Stimulated activated CD8-positive, alpha-beta memory T cell treated with anti-CD3 and anti-CD28 coated beads, Interleukin-12 subunit alpha, Interleukin-12 subunit beta, amount 100 ng/mL, for 24 hours (primary cell): Measurements from ENCODE around the gene ZBTB47.

ENCODE experiments used
- DNase-seq: peaks from one replicate; pipeline ENCODE4 v3.0.0-alpha.2; 2020; ENCODE audit errors: extremely low read depth

ZBTB47 gene

DNA sequence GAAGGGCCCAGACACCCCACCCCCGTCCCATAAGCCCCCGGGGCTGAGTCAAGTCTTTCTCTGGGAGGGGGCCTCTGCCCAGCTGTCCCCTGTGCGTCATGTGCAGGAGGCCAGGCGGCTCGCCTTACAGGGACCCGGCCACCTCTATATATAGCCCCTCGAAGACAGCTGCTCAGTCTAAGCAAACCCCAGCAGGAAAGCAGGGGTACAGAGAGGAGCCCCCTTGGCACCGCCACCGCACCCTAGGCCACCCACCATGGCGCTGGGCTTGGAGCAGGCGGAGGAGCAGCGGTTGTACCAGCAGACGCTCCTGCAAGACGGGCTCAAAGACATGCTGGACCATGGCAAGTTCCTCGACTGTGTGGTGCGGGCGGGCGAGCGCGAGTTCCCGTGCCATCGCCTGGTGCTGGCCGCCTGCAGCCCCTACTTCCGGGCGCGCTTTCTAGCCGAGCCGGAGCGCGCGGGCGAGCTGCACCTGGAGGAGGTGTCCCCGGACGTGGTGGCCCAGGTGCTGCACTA is 31.9 kb downstream of the ZBTB47 start, which contains the start of gene KLHL40:
TSS of gene KLHL40 (plus strand) at position 175 of the 519 bp plus-strand sequence. CDS start at position 257, 82 bp downstream.
- DNase-seq = no peak

DNA sequence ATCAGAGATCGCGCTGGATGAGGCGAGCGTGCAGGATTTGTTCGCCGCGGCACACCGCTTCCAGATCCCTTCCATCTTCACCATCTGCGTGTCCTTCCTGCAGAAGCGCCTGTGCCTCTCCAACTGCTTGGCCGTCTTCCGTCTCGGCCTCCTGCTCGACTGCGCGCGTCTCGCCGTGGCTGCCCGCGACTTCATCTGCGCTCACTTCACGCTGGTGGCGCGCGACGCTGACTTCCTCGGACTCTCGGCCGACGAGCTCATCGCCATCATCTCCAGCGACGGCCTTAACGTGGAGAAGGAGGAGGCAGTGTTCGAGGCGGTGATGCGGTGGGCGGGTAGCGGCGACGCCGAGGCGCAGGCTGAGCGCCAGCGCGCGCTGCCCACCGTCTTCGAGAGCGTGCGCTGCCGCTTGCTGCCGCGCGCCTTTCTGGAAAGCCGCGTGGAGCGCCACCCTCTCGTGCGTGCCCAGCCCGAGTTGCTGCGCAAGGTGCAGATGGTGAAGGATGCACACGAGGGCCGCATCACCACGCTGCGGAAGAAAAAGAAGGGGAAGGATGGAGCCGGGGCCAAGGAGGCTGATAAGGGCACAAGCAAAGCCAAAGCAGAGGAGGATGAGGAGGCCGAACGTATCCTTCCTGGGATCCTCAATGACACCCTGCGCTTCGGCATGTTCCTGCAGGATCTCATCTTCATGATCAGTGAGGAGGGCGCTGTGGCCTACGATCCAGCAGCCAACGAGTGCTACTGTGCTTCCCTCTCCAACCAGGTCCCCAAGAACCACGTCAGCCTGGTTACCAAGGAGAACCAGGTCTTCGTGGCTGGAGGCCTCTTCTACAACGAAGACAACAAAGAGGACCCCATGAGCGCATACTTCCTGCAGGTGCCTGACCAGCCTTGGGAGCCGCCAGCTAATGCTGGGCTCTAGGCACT is 32.7 kb downstream of the ZBTB47 start:
- no peak for DNase-seq

DNA sequence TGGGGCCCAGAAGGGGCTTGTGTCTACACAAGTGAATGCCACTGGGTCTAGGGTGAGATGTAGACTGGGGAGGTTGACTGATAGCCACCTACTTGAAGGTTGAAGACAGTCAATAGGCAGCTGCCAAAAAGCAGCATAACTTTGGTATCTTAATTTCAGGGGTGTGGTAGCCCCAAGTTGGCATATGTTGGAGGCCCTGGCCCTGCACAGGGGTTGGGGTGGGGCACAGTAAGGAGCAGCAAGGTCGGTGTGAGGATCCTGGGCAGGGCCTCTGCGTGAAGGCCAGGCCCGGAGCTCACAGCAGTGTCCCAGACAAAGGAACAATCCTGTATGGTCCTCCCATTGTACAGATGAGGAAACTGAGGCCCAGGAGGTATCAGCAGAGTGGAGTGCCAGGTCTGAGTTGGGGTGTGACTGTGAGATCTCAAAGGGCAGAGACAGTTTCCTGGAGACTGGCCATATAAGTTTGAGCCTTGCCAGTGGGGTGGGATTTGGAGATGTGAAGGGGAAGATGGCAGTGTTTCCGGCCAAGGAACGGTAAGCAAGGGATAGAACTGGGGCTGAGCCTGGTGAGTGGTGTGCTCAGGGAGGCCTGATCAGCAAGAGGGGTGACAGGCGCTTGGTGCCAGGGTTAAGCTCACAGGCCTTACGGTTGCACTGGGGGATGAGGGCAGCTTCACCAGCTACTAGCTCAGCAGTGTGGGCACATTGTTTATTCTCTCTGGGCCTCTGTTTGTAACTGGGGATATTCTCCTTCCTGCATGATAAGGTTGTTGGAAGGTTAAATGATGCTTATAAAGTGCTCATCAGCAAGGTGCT is 33.5 kb downstream of the ZBTB47 start:
- DNase-seq = no peak

DNA sequence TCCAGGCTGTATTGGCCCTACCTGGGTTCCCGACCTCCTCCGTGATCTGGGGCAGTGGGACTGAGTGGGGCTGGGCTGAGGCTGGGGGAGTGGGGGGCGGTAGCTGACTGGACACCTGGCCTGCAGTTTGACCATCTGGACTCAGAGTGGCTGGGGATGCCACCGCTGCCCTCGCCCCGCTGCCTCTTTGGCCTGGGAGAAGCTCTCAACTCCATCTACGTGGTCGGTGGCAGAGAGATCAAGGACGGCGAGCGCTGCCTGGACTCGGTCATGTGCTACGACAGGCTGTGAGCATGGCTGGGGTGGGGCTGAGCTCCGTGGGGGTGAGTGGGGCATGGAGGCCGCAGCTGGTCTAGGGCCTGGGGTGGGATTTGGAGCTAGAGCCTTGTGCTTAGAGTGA is 34.5 kb downstream of the ZBTB47 start:
- DNase-seq = no peak

DNA sequence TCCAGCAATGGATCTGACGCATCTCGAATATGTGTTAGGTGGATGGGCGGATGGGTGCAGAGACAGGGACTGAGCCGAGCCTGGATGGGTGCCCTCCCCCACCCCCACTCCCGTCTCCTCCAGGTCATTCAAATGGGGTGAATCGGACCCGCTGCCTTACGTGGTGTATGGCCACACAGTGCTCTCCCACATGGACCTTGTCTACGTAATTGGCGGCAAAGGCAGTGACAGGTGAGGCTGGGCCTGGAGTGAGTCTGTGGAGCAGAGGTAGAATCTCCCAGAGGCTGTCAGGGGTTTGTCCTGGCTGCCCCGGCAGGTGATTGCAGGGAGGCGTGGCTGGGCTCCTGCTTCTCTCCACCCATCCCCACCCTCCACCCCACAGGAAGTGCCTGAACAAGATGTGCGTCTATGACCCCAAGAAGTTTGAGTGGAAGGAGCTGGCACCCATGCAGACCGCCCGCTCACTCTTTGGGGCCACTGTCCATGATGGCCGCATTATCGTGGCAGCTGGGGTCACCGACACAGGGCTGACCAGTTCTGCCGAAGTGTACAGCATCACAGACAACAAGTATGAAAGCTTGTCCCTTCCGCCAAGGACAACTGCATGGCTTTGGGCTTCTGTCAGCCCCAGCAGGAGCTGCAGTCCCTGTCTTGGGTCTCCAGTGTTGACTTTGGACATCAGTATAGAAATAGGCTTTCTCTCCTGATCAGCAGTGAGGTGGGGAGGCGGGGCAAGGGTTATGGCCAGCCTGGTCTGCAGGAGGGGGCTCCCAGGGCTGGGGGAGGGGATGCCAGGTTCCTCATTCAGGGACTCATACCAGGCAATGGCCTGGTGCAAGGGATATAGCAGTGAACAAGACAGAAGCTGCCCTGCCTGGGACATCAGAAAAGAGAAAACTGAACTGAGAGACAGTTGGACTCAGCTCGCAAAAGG is 35.3 kb downstream of the ZBTB47 start:
- no peak for DNase-seq

DNA sequence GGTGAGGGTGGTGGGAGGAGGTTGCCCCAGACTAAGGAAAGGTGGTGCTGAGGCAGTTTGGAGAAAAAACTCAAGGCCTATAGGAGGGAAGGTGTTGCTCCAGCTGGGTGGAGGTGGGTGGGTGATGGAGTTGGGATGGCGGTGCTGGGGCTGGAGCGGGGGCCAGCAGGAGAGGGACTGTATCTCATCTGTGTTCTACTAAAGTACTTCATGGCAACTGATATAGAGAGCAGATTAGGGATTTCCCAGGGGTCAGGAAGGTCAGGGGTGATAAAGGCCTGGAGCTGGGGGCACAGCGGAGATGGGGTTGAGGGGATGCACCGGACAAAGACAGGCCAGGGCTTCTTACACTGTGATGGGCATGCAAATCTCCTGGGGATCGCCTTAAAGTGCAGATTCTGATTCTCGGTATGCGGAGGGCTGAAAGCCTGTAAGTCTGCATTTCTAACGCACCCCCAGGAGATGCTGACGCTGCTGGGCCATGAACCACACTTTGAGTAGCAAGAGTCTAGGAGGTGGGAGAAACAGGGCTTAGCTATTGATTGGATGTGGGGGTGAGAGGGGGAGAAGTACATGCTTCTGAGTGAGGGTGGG is 36.0 kb downstream of the ZBTB47 start:
- DNase-seq = no peak

DNA sequence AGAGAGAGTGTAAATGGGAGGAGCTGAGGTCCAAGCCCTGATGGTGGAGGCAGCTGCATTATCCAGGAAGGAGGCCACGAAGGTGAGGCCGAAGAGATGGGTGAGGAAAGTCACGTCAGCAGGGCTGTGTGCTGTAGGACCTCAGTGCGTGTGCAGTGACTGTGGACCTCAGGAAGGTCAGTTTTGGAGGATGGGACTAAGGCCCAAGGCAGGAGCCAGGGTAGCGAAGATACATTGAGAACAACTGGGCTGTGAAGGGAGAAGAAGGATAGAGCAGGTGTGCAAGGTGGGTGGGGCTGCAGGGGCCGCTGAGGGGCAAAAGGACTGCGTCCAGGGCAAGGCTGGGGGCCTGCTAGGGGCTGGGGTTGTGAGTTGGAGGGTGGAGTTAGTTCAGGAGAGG is 36.7 kb downstream of the ZBTB47 start:
- no peak for DNase-seq

DNA sequence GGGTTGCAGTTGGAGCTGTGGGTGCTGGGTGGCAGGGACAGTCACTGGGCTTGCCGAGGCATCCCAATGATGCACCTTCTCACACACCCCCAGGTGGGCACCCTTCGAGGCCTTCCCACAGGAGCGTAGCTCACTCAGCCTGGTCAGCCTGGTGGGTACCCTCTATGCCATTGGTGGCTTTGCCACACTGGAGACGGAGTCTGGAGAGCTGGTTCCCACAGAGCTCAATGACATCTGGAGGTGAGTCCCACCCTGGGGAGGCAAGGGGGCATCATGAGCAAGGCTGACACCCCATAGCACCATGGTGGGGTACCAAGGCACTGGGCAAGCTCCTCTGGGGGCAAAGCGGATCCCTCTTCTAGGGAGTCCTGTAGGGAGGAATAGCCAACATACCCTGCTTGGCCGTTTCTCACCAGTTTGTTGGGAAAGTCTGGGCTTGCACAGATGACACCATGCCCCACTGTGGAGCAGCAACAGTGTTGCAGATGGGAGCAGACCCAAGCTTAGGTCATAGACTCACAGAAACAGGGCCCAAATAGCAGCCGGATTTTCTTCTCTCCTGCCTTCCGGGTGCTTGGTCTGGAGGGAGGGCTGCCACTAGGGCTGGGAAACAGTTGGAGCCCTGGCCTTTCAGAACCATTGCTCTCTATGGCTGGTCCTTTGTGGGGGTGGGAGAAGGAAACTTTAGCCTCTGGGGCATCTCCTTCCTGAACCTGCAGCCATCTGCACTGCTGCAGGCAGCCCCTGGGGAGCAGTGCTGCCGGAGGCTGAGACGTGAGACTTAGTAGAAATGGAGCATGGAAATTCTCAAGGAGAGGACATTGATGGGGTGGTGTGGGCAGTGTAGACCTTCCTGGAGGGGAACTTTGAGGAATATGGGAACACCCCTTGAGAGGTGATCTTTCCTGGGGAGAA is 37.5 kb downstream of the ZBTB47 start:
- no peak for DNase-seq

DNA sequence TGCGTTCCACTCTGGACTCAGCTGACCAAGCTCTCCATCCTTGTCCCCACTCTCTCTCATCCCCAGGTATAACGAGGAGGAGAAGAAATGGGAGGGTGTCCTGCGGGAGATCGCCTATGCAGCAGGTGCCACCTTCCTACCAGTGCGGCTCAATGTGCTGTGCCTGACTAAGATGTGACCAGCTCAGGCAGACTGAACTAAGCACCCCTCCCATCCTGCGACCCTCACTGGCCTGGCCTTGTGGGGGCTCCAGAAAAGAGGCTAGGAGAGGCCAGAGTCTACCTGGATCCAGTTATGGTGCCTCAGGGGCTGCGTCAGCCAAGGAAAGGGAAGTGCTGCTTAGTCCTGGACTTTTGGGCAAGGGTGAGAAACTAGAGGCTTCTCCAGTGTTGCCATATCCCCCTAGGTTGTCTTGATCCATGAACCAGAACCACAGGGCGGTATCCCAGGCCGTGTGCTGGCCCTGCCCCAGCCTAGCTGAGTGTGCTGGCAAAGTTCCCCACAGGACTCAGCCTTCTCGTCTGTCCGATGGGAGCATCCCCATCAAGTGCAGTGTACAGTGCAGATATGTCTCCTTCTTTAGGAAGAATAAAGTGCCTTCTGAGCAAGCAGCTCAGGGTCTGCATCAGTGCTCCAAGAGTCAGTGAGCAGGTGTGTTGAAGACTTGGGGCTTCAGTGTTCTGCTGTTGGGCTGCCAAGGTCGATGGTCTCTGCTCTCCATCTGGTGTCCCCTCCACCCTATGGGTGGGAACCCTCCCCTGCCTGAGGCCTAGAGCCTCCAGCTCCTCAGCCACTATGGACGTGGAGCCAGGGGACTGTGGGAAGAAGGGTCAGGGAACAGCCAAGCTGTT is 38.5 kb downstream of the ZBTB47 start:
- DNase-seq = no peak

DNA sequence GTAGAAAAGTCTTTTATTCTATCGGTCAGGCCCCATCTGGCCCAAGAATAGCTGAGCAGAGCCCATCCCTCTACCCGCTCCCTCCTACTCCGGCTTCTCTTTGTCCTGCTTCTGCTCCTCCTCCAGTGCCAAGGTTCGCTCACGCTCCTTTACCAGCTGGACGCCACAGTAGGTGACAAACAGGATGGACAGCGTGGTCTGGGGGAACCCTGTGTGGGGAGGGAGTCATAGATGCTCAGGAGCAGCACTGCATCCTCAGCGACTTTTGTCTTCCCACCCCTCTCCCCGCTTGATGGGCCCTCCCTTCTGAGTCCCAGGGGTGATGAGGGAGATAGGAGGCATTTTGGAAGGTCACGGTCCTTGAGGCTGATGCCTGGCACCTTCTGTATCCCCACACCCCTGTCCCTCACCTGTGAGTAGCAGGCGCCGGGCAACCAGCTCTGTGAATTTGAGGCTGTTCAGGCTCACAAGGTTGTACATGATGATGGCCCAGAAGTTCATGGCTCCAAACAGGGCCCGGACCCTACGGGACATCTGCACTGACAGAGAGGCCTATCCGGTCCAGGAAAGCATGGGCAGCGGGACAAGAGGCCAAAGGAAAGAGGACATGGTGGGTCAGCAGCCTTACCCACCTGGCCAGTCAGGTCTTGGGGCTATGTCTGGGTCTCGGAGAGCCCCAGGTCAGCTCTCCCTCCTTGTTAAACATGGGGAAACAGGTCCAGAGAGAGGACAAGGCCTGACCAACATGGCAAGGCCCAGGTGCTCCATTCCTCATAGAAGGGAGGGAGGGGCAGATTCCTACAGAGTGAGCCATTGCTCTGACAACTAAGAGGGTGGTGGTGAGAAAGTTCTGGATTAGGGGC is 39.4 kb downstream of the ZBTB47 start:
- no peak for DNase-seq

DNA sequence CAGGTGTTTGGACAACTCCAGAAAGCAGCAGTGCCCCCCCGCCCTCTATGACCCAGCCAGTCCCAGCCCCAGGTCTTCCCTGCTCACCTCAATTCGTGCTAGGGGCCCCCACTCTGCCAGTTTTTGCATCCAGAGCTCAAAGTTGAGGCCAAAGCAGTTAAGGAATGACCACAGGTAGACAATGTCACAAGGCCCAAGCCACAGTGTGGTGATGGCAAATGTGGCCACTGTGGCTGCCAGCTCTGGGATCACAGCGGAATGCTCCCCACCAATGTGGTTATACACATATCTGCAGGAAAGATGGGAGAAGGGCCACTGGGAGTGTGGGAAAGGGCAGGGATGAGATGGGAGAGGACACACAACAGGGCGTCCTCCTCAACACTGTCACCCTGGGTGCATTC is 40.0 kb downstream of the ZBTB47 start:
- no peak for DNase-seq

DNA sequence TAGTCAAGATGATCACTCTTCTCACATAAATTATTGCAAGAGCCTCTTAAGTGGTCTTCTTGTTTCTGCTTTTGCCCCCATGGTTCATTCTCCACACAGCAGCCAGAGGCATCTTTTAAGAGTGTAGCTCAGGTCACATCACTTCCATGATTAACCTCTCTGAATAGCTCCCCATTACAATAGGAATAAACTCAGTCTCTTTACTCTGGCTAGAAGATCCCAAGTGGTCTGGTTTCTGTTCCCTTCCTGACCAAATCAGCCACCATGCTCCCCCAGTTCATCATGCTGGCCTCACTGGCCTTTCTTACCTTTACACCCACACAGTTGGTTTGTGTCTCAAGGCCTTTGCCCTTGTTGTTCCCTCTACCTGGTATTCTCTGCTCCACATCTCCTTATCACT is 40.9 kb downstream of the ZBTB47 start:
- DNase-seq = no peak

DNA sequence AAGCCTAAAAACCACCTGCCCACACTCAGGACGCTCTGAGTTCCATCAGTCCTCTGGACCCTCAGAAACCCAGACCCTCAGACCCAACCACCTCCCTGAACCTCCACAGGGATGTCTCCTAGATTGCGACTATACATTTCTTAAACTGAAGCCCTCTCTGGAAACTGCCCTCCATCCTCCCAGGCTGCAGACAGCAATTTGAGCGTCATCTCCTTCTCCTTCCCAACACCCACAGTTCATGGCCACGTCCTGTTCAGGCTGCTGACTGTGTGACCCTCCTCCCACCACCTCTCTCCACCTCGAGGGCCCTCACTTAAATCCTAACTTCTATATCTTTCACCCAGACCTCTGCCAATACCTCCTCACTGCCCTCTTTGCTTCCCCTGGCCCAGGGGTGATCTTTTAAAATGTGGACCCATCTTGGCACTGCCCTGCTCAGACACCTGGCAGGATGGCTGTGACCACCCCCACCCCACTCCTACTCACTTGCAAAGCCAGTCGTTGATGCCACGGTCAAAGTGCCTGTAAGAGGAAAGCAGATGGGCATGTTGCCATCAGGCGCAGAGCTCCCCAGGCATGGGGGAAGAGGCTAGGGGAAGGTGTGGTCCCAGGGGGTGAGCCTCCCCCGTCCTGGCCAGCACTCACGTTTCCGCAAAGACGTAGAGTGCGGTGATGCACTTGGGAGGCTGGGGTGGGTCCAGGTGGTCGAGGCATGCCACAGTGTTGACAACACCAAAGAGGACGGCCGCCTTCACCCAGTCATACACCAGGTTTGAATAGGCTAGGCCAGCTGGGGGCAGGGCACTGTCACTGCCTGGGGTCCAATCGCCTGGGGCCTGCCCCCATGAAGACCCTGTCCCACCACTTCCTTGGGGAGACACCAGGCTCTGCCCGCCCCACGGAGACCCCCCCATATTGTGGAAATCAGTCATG is 43.1 kb downstream of the ZBTB47 start:
- no peak for DNase-seq

DNA sequence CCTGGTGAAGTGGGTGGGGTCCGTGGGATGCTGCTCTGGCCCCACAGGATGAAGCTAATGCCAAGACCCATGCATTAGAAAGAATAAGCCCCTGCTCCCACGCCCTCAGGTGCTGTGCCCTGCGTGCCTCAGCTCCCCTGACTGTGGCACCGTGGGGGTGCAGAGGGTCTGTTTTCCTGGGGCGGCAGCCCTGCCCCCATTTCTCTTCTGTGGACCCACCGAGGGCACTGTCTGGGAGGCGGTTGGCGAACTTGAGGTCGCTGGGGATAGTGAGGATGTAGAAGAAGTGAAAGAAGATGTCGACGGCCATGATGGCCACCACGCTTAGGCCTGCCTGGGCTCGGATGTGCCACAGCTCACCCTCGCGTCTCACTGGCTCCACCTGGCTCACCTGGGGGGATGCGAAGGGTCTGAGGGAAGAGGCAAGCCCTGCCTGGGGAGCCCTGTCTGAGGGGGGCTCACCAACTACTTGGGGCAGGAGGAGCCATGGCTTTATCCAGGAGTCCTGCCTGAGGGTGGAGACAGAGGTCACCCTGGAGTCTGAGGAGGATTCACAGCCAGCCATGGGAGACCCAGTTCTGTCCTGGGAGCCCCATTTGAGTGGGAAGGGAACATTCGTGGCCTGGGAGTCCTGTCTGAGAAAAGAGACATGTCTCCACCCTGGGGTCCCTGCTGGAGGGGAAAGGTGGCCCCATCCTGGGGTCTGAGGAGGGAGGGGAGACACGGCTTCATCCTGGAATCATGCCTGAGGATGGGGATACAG is 44.0 kb downstream of the ZBTB47 start:
- DNase-seq = no peak

DNA sequence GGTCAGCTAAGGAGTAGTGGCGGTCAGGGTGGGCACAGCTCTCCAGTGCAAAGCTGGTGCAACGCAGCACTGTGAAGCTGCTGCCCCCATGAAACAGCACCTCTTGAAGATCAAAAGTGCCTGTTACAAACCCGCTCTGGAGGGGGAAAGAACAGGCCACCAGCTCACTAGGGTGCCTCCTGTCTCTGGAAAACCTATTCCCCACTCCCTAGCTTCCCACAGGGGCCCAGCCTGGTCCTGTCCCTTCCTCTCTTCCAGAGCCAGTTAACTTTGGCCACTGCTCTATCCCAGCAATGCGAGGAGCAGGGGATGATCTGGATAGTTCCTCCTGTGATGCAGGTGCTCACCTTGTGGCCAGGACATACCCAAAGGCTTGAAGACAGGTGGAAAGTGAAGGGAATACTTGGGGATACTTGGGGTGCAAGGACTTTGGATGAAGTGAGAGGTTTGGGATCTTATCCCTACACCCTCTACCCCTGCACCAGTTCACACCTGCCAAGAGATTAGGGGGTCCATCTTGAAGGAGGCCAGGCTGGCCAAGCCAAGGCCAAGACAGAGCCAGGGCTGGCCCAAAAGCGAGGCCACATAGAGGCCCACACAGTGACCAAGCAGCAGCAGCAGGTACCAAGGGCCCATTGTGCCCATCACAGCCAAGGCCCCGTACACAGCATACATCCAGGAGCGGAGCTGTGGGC is 44.9 kb downstream of the ZBTB47 start:
- DNase-seq = no peak

DNA sequence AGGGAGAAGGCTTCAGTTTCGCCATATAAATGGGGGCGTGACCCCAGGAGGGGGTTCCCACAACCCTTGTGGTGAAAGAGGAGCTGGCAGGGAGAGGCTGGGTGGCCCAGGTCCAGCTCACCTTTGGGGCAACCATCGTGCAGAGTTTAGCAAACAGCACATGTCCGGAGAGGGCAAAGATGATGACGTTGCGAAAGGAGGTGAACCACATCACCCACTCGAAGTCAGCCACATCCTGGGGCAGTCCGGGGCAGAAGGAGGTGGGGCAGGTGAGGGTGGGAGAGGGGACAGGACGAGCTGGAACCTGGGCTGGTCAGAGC is 45.4 kb downstream of the ZBTB47 start:
- DNase-seq = no peak
